BLaER1 (cell line): ENCODE results near the gene CLCA1.
A peak's percentile ranks its signal among the peaks of the same experiment; 100 is the strongest.

Source experiments
- H3K27ac ChIP-seq: shearing (Covaris generic); formaldehyde crosslinking; 2 replicates; pipeline ENCODE4 v1.8.1; 2022
- H3K27me3 ChIP-seq: shearing (Covaris generic); formaldehyde crosslinking; 2 replicates; pipeline ENCODE4 v1.8.1; 2022
- H3K36me3 ChIP-seq: shearing (Covaris generic); formaldehyde crosslinking; 2 replicates; pipeline ENCODE4 v1.8.1; 2022
- H3K4me1 ChIP-seq: shearing (Covaris generic); formaldehyde crosslinking; 2 replicates; pipeline ENCODE4 v1.8.1; 2022
- H3K4me2 ChIP-seq: shearing (Covaris generic); formaldehyde crosslinking; 2 replicates; pipeline ENCODE4 v1.8.1; 2022
- H3K4me3 ChIP-seq: shearing (Covaris generic); formaldehyde crosslinking; 2 replicates; pipeline ENCODE4 v1.8.1; 2022
- H3K9ac ChIP-seq: shearing (Covaris generic); formaldehyde crosslinking; 2 replicates; pipeline ENCODE4 v1.8.1; 2022
- H3K9me3 ChIP-seq: shearing (Covaris generic); formaldehyde crosslinking; 2 replicates; pipeline ENCODE4 v1.8.1; 2022
- H4K20me1 ChIP-seq: shearing (Covaris generic); formaldehyde crosslinking; 2 replicates; pipeline ENCODE4 v1.8.1; 2022
- Cebpa-rat ChIP-seq: shearing (Covaris generic); IDR thresholded peaks from 2 replicates; pipeline ENCODE4 v1.8.1; 2022

Gene CLCA1

DNA sequence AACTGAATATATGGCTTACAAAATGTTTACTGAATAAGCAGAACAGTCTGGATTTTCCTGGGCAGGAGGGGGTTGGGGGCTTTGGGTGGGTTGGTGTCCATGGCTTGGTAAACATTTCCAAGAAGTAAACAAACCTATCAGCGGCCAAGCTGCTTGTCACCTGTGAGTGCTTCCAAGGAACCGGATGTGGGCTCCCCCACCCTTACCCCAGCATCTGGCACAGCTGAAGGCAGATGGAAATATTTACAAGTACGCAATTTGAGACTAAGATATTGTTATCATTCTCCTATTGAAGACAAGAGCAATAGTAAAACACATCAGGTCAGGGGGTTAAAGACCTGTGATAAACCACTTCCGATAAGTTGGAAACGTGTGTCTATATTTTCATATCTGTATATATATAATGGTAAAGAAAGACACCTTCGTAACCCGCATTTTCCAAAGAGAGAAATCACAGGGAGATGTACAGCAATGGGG is at the start of gene CLCA1:
Gene CLCA1 (plus strand): TSS at position 427 of the 477 bp plus-strand sequence. CDS start 45 bp downstream, at position 472.
- Histone ChIP-seq H3K4me2 (no peak within 1 kb of the TSS), H4K20me1 (no peaks in the 10 kb centered on the region), H3K4me3 (no peak within 1 kb of the TSS)

DNA sequence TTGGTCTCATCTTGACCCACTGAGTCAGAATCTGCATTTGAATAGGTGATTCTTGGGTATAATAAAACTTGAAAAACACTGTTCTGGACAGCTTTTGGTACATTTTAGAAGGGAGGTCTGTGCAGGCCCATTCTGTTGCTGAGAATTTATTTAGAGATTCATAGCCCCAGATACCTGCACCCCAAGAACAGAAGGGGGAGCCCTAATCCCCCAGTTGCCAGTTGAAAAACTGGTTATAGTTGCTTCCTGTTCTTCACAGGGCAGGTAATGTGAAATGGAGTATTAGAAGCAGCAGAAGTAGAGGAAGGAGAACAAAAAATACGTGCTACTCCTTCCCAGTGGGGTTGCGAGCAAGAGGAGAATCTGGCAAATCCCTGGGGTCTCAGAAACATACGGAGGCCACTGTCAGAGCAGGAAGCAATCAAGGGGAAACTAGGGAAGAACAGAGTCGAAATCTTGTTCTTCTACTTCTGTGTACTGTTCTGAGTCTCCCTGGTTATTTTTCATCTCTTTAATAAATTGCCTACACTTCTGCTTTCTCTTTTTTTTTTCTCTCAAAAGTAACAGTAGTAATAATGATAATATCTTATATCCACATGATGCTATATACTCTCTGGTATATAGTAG is 49.3 kb upstream of the CLCA1 start:
- Histone ChIP-seq H3K27me3 (no peaks in the 10 kb centered on the region), H3K9me3 (no peaks in the 10 kb centered on the region), H3K36me3 (no peaks in the 10 kb centered on the region), H3K4me1 (no peaks in the 10 kb centered on the region), H3K9ac (no peak overlapping the region), H3K4me2 (no peak overlapping the region), H3K27ac (no peak overlapping the region), H4K20me1 (no peaks in the 10 kb centered on the region), H3K4me3 (no peak overlapping the region)
- TF ChIP-seq Cebpa-rat = no peak

More for the DNA sequence above, at the start of gene CLCA1:
- Histone ChIP-seq H3K27ac (no peak within 1 kb of the TSS), H3K9ac (no peak within 1 kb of the TSS), H3K9me3 (no peaks in the 10 kb centered on the region), H3K4me1 (no peaks in the 10 kb centered on the region), H3K27me3 (no peaks in the 10 kb centered on the region), H3K36me3 (no peaks in the 10 kb centered on the region)
- TF ChIP-seq Cebpa-rat = no peak

DNA sequence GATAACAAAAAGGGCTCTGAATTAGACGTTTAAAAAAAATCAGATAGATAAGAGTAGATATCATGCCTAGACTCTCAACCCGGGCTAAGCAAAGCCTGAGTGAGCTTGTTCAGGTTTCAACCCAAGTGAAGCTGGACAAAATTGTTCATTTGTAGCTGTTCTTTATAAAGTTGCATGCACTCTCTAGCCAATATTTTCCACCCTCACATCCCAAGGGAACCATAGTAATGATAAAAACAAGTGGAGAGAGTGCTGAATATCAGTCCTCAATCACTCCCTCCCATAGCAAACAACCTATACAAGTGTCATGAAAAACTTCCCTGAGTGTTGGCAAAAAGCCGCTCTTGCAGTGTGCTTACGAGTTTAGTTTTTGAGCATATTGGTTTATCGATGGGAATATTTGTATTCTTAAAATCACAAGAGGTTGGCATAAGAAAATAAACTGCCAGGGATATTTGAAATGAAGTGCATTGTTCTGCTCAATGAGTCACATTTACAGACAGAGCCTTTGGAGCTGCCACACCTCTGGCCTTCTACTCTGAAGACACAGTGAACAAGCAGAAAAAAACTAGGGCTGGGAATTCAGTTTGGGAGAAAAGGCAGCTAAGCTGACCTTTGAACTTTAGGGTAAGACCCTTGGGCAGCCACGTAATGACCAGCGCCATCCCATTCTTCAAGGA is 47.0 kb upstream of the CLCA1 start:
- Histone ChIP-seq H3K9ac (no peak overlapping the region), H3K27me3 (no peaks in the 10 kb centered on the region), H3K36me3 (no peaks in the 10 kb centered on the region), H4K20me1 (no peaks in the 10 kb centered on the region), H3K9me3 (no peaks in the 10 kb centered on the region), H3K4me3 (no peak overlapping the region), H3K27ac (no peak overlapping the region), H3K4me1 (no peaks in the 10 kb centered on the region), H3K4me2 (no peak overlapping the region)
- TF ChIP-seq Cebpa-rat = no peak

DNA sequence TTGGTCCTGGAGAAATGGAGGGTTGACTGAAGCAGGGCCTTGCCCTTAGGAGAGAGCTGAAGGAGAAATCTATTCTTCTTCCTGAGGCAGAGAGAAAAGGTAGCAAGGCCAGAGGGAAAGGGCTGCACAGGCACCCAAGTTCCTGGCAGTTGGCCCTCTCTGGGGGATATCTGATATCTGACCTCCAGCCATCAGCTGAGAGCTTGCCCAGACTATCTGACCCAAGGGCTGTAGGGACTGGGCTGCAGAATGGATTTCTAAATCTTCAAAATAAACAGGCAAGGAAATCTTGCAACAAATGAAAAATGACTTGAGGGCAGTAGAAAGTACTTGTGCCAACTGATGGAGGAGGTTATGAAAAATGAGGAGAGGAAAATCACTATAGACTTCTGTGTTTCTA is 45.3 kb upstream of the CLCA1 start:
- H3K4me2 ChIP-seq = no peak overlapping the region
- H3K27me3 ChIP-seq = no peaks in the 10 kb centered on the region
- H3K27ac ChIP-seq = no peak overlapping the region
- H3K4me3 ChIP-seq = no peak overlapping the region
- H4K20me1 ChIP-seq = no peaks in the 10 kb centered on the region
- TF ChIP-seq Cebpa-rat = no peak
- H3K36me3 ChIP-seq = no peaks in the 10 kb centered on the region
- H3K9me3 ChIP-seq = no peaks in the 10 kb centered on the region
- no peak overlapping the region for H3K9ac ChIP-seq
- H3K4me1 ChIP-seq = no peaks in the 10 kb centered on the region

- H3K4me3 ChIP-seq = no peak within 1 kb of the TSS
- H3K27ac ChIP-seq = no peak within 1 kb of the TSS
- H3K4me2 ChIP-seq = no peak within 1 kb of the TSS
- H3K9ac ChIP-seq = no peak within 1 kb of the TSS
- peaks cover 2% of the 10 kb centered on the region for H3K4me1 ChIP-seq
- no peak for TF ChIP-seq Cebpa-rat
- H3K27me3 ChIP-seq = no peaks in the 10 kb centered on the region
- H4K20me1 ChIP-seq = no peaks in the 10 kb centered on the region
- no peaks in the 10 kb centered on the region for H3K9me3 ChIP-seq
- H3K36me3 ChIP-seq = no peaks in the 10 kb centered on the region
These were observed 44.9 kb upstream of the CLCA1 start, which contains the start of gene CLCA2 for GRCh38 chr1:86423873-86424272. TSS of gene CLCA2 (plus strand) at chr1:86424171. CDS start at chr1:86424248, 77 bp downstream.

GRCh38 chr1:86429122-86429725 is 39.5 kb upstream of the CLCA1 start:
- peak overlapping the region; percentile 29 for H3K4me2 ChIP-seq
- no peaks in the 10 kb centered on the region for H3K36me3 ChIP-seq
- H4K20me1 ChIP-seq = no peaks in the 10 kb centered on the region
- TF ChIP-seq Cebpa-rat = no peak
- H3K27ac ChIP-seq = no peak overlapping the region
- H3K9me3 ChIP-seq = no peaks in the 10 kb centered on the region
- H3K4me1 ChIP-seq = peaks cover 18% of the 10 kb centered on the region
- no peak overlapping the region for H3K4me3 ChIP-seq
- H3K9ac ChIP-seq = no peak overlapping the region
- no peaks in the 10 kb centered on the region for H3K27me3 ChIP-seq

GRCh38 chr1:86429835-86430234 is 38.9 kb upstream of the CLCA1 start:
- peak overlapping the region; percentile 29 for H3K4me2 ChIP-seq
- no peak overlapping the region for H3K4me3 ChIP-seq
- H3K36me3 ChIP-seq = no peaks in the 10 kb centered on the region
- no peak overlapping the region for H3K9ac ChIP-seq
- peaks cover 18% of the 10 kb centered on the region for H3K4me1 ChIP-seq
- no peak overlapping the region for H3K27ac ChIP-seq
- no peaks in the 10 kb centered on the region for H3K9me3 ChIP-seq
- H4K20me1 ChIP-seq = no peaks in the 10 kb centered on the region
- TF ChIP-seq Cebpa-rat = no peak
- no peaks in the 10 kb centered on the region for H3K27me3 ChIP-seq

- no peak overlapping the region for H3K9ac ChIP-seq
- H3K4me2 ChIP-seq = peak overlapping the region; percentile 29; the same call in 1 of the 2 replicates
- H3K27me3 ChIP-seq = no peaks in the 10 kb centered on the region
- no peak overlapping the region for H3K4me3 ChIP-seq
- no peaks in the 10 kb centered on the region for H3K36me3 ChIP-seq
- peaks cover 18% of the 10 kb centered on the region for H3K4me1 ChIP-seq
- no peak for TF ChIP-seq Cebpa-rat
- H3K27ac ChIP-seq = no peak overlapping the region
- no peaks in the 10 kb centered on the region for H4K20me1 ChIP-seq
- H3K9me3 ChIP-seq = no peaks in the 10 kb centered on the region
These were observed 38.4 kb upstream of the CLCA1 start for GRCh38 chr1:86430376-86430775.

DNA sequence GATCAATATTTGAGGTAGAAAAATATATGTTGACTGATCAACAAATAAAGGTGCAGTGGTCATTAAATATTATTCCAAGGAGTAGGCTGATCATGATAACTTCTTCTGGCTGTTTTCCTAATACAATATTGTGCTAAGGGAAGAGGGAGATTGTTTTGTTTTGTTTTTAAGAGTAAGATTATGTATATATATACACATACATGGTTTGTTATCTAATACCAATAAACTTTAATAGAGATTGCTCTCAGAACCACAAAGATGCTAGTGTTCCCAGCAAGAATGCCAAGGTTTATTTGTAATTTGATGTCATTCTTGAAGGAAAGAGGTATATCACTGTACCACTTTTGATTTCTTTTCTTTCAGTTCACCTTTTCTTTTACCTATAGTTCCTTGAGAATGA is 34.7 kb upstream of the CLCA1 start:
- H3K4me1 ChIP-seq = peaks cover 28% of the 10 kb centered on the region
- H3K9ac ChIP-seq = no peak overlapping the region
- H3K36me3 ChIP-seq = no peaks in the 10 kb centered on the region
- TF ChIP-seq Cebpa-rat = no peak
- H3K4me3 ChIP-seq = no peak overlapping the region
- no peaks in the 10 kb centered on the region for H3K27me3 ChIP-seq
- no peak overlapping the region for H3K4me2 ChIP-seq
- H3K27ac ChIP-seq = no peak overlapping the region
- no peaks in the 10 kb centered on the region for H3K9me3 ChIP-seq
- no peaks in the 10 kb centered on the region for H4K20me1 ChIP-seq

GRCh38 chr1:86435327-86435726 is 33.4 kb upstream of the CLCA1 start:
- H3K9me3 ChIP-seq = no peaks in the 10 kb centered on the region

More at GRCh38 chr1:86435327-86435726, 33.4 kb upstream of the CLCA1 start:
- Histone ChIP-seq H3K4me2 (no peak overlapping the region), H3K27ac (no peak overlapping the region), H3K4me1 (peaks cover 16% of the 10 kb centered on the region), H3K36me3 (no peaks in the 10 kb centered on the region), H3K9ac (no peak overlapping the region), H3K27me3 (no peaks in the 10 kb centered on the region), H4K20me1 (no peaks in the 10 kb centered on the region), H3K4me3 (no peak overlapping the region)
- no peak for TF ChIP-seq Cebpa-rat
